Upper lobe of right lung (tissue), 1 donor: ENCODE measurements around the gene INKA2. TPM values are rescaled to one million over a fixed set of nuclear protein-coding genes. Genes with fewer than 3 reads are reported as not detected.
"Not testable (repeated sequence)": the region's sequence is repeated elsewhere in the genome, so short reads cannot be mapped to it uniquely, and the experiment has no call there.

Experiments used
- ATAC-seq: fragments of 200-7000 bp; cut with Tn5 transposase; one replicate; pipeline ENCODE4 v1.9.1; 2020; ENCODE audit warnings: mild to moderate bottlenecking, moderate library complexity
- DNase-seq: peaks from one replicate; pipeline ENCODE4 v3.0.0-alpha.2; 2020
- H3K27ac ChIP-seq: fragments of 200-600 bp; one replicate; pipeline ENCODE4 v1.8.0; 2022
- H3K27me3 ChIP-seq: fragments of 200-600 bp; one replicate; pipeline ENCODE4 v1.8.0; 2022; ENCODE audit warnings: mild to moderate bottlenecking
- H3K36me3 ChIP-seq: fragments of 200-600 bp; one replicate; pipeline ENCODE4 v1.8.0; 2022
- H3K4me1 ChIP-seq: fragments of 200-600 bp; one replicate; pipeline ENCODE4 v1.8.0; 2022
- H3K4me3 ChIP-seq: fragments of 200-600 bp; one replicate; pipeline ENCODE4 v1.8.0; 2022; ENCODE audit warnings: mild to moderate bottlenecking
- H3K9me3 ChIP-seq: fragments of 200-600 bp; one replicate; pipeline ENCODE4 v1.8.0; 2022
- CTCF ChIP-seq: fragments of 200-600 bp; IDR thresholded peaks from one replicate; pipeline ENCODE4 v1.8.0; 2022; ENCODE audit warnings: antibody characterized with exemption
- intact Hi-C: fragments of 100-400 bp; cut with DNase I; formaldehyde crosslinking; loops from one replicate; pipeline ENCODE4 v1.11.0; 2022
- total RNA-seq: library from RNA; stranded (reverse); fragmentation: NEBNext Ultra II Directional; extraction: Animal tissue kit (Norgen Biotek cat#: 25700); gene quantifications from one replicate; pipeline ENCODE4 v1.2.1, GENCODE V29; 2021
- donor health status: DM: no; HTN: yes; CAD: no; lungs with severe emphysema.

Gene INKA2
- total RNA-seq, 1 donor from 2014 or later = 13.3 TPM

GRCh38 chr1:111743679-111744101 is 4.5 kb upstream of the INKA2 start:
- ATAC-seq (no peak), DNase-seq (no peak)
- H3K4me1 ChIP-seq = peaks cover 7% of the 10 kb centered on the region
- H3K9me3 ChIP-seq = no peaks in the 10 kb centered on the region
- no peaks in the 10 kb centered on the region for H3K36me3 ChIP-seq
- H3K27ac ChIP-seq = no peak overlapping the region
- no peak for TF ChIP-seq CTCF
- no peak overlapping the region for H3K4me3 ChIP-seq
- intact Hi-C loops = no loop called here
- no peaks in the 10 kb centered on the region for H3K27me3 ChIP-seq

GRCh38 chr1:111742938-111743549 is 3.8 kb upstream of the INKA2 start:
- no peak overlapping the region for H3K4me3 ChIP-seq
- no peak for TF ChIP-seq CTCF
- no peaks in the 10 kb centered on the region for H3K27me3 ChIP-seq
- DNase-seq (no peak), ATAC-seq (no peak)
- intact Hi-C loops = no loop called here
- H3K36me3 ChIP-seq = no peaks in the 10 kb centered on the region
- no peaks in the 10 kb centered on the region for H3K9me3 ChIP-seq
- peaks cover 10% of the 10 kb centered on the region for H3K4me1 ChIP-seq
- no peak overlapping the region for H3K27ac ChIP-seq

GRCh38 chr1:111742292-111742691 is 3.1 kb upstream of the INKA2 start:
- intact Hi-C loops, DNase-seq, H3K9me3 ChIP-seq: not testable (repeated sequence)

GRCh38 chr1:111739925-111740765 is 950 bp upstream of the INKA2 start:
- Histone ChIP-seq H3K4me3 (peak overlapping the region; percentile 77), H3K27ac (peak overlapping the region; percentile 89), H3K27me3 (no peaks in the 10 kb centered on the region), H3K36me3 (no peaks in the 10 kb centered on the region), H3K9me3 (no peaks in the 10 kb centered on the region), H3K4me1 (peaks cover 27% of the 10 kb centered on the region)
- TF ChIP-seq CTCF = no peak
- peak; percentile 63 for ATAC-seq
- DNase-seq = peak; percentile 82
- intact Hi-C loops = no loop called here

More at GRCh38 chr1:111742292-111742691, 3.1 kb upstream of the INKA2 start:
- H3K36me3 ChIP-seq, ATAC-seq, H3K27me3 ChIP-seq, H3K4me3 ChIP-seq, H3K27ac ChIP-seq: not testable (repeated sequence)
- peaks cover 18% of the 10 kb centered on the region for H3K4me1 ChIP-seq

GRCh38 chr1:111738436-111739193 is 580 bp downstream of the INKA2 start:
- H3K36me3 ChIP-seq = no peaks in the 10 kb centered on the region
- DNase-seq = peak; percentile 89
- TF ChIP-seq CTCF = no peak
- peak overlapping the region; percentile 77 for H3K4me3 ChIP-seq
- intact Hi-C loops = no loop called here
- ATAC-seq = peak; percentile 80
- no peaks in the 10 kb centered on the region for H3K9me3 ChIP-seq
- peaks cover 33% of the 10 kb centered on the region for H3K4me1 ChIP-seq
- no peaks in the 10 kb centered on the region for H3K27me3 ChIP-seq
- peak overlapping the region; percentile 89 for H3K27ac ChIP-seq

GRCh38 chr1:111738133-111738435 is 1.1 kb downstream of the INKA2 start:
- TF ChIP-seq CTCF = no peak
- Histone ChIP-seq H3K9me3 (no peaks in the 10 kb centered on the region), H3K27me3 (no peaks in the 10 kb centered on the region), H3K27ac (peak overlapping the region; percentile 89), H3K36me3 (no peaks in the 10 kb centered on the region), H3K4me1 (peaks cover 35% of the 10 kb centered on the region), H3K4me3 (peak overlapping the region; percentile 77)
- ATAC-seq (no peak), DNase-seq (no peak)
- intact Hi-C loops = no loop called here
